ENCODE data around the gene SLC8A1.
"Not testable (repeated sequence)": the region's sequence is repeated elsewhere in the genome, so short reads cannot be mapped to it uniquely, and the experiment has no call there.

Gene SLC8A1

DNA sequence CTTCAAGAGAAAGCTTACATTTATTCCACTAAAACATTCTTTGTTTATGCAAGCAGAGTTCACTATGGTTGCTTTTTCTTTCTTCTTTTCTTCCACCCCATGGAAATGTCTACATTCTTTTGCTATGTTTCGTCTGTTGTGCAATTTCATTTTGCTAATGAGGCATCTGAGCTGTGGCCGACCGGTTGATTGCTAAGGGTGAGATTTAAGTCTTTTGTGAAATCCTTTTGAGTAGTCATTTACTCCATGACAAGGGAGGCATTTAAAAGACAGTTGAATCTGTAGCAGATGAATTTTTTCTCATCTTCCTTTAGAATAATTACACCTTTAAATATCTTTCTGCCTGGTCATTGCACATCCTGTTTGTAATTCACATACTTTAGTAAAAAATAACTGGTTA is 348.7 kb downstream of the SLC8A1 start:
- no peak for DNase-seq (ENCODE audit: low spot score)

DNA sequence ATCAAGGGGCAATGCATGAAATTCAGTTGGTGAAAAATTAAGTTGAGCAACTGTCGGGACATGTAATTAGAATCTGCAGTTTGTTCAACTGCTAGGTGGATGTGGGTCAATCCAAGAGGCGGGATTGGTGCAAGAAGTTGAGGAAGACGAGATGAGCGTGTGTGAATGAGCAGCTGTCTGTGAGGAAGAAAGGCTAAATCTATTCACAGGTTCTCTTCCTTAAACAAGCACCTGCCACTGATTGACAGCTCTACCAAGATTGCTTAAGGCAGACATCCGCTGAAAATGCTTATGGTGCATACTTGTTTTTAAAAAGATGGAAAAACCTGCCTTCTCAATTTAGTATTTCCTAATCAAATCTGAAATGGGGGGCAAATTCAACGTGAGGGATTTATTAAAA is 349.4 kb downstream of the SLC8A1 start:
- no peak for DNase-seq (ENCODE audit: low spot score)

DNA sequence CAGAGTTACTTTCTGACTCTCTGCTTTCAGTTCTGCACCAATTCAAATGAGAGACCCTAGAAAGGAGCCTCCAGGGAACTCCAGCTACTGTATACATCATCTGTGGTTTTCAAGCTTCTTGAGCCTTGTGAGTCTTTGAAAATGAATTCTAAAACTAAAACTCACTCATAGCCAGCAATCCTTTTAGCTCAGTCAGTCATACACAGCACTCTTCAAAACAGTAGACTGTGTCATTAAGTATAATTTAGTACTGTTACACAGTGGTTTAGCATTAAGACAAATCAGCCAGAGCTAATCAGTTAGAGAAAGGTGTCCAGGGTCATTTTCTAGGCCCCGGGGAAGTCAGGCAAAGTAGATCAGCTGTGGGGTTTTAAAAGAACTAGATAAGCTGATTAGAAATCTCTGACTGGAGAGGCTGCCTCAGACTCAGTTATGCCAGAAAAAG is 350.7 kb downstream of the SLC8A1 start:
- DNase-seq (ENCODE audit: low spot score) = no peak

DNA sequence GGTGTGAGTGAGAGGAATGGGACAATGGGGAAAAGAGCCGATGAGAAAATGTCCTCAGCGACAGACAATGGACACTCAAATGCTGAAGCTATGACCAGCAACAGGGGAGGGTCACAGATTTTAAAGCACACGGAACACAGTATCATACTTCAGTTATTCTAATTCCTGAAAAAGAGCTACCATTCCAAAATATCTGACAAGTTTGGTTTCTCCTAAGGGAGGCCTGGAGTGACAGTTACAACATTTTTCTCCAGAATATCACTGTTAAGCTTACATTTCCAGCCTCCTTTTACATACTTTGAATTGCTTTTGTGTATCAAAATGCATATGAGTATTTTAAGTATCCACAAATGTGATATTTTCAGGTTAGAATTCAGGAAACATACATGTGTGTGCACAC is 351.2 kb downstream of the SLC8A1 start:
- DNase-seq (ENCODE audit: low spot score) = no peak

DNA sequence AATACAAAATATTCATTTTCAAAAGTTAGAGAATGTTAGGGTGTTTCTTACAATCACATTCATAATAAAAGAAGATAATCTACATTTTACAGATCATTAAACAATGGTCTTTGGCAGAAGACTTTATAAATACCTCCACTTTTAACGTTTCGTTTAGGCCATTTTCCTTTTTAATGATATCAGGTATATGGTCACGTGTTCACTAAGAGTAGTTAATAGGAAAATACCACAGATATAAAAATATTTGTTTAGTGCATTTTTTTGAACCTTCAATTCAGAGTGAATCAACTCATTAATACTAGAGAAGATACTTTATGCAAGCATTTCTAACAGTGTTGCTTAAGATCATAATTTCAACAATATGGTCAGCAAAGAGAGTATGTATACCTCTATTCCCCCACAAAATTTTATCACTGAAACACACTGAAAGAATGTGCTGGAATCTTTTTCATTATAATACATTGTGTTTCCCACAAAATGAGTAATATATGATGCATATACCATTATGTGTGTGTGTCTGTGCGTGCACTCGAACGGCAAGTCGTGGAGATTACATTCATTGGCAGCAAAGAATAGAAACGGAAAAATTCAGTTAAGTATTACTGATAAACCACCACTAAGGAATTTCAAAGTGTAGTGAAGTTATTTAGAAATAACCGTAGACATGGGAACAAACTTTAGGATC is 353.0 kb downstream of the SLC8A1 start:
- DNase-seq (ENCODE audit: low spot score) = no peak

DNA sequence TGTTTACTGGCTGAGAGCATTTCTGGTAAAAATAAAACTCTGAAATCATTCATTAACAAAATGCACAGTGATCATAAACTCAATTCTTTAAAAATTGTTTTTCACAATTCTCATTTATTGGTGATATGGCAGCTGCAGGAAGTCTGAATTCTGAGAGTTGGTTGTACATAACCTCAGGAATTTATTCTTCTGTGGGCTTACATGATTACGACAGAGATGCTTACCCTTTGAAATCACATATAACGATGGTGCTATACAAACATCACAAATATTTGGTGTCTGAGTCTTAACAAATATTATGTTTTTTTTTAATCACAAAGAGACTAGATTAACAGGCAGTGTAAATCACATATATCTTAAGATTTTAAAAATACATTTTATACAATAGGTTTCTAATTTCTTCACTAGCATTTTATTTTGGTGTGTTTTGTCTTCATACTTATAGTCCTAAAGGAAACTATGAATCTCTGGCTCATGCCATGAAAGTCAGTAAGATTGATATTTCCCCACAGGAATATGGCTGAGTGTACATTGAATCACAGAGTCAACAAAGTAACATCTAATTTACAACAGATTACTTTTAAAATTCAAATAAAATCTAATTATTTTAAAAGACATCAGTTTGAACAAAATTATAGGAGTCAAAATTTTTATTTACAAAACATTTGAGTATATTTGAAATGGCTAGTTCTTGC is 354.1 kb downstream of the SLC8A1 start:
- no peak for DNase-seq (ENCODE audit: low spot score)

DNA sequence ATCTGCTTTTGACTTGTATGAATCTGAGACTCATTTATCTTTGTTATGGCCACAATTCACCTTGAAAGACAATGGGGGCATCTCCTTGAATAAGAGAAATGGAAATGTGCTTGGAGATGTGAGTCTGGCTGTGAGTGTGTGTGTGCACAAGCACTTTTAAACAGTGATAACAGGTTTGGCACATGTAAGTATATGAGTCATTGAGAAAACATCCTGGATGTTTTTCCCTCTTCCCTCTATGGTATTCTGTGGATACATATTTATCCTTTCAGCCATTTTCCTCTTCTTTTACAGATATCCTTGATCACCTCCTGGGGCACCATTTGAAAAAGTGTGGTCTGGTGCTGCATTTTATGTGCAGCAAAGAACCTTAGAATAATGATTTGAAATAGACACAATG is 355.5 kb downstream of the SLC8A1 start:
- DNase-seq (ENCODE audit: low spot score) = no peak

DNA sequence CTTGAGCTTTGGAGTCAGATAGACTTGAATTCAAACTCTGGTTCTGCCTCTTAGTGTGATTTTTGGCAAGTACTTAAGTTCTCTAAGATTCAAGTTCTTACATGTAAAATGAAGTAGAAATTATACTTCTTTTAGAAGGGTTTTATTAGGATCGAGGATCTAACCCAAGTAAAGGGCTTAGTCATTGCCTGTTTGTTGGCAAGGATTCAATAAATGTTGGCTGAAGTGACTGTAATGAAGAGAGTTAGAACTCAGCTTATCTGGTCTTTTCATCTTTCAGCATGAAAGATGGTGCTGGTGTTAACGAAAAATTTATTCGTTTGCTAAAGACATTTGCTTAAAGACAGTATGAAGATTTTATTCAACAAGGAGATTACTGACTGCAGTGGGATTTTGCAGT is 356.9 kb downstream of the SLC8A1 start:
- DNase-seq (ENCODE audit: low spot score) = no peak

DNA sequence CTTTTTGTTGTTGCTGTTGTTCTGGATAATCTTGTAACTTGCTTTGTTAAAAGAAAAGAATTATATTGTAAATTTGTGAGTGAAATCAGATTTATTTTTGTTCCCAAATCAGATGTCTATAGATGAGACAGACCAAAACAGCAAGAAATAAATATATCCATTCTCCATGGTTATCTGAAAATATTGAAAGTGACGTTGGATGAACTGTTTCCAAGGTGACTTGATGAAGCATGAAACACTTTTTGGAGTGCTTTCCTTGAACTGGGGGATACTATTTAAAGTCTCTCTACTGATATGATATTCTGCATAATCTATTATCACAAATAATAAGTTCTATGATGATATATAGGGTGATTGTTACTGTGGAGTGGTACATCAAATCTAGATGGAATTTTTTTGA is 357.4 kb downstream of the SLC8A1 start:
- DNase-seq (ENCODE audit: low spot score) = no peak

DNA sequence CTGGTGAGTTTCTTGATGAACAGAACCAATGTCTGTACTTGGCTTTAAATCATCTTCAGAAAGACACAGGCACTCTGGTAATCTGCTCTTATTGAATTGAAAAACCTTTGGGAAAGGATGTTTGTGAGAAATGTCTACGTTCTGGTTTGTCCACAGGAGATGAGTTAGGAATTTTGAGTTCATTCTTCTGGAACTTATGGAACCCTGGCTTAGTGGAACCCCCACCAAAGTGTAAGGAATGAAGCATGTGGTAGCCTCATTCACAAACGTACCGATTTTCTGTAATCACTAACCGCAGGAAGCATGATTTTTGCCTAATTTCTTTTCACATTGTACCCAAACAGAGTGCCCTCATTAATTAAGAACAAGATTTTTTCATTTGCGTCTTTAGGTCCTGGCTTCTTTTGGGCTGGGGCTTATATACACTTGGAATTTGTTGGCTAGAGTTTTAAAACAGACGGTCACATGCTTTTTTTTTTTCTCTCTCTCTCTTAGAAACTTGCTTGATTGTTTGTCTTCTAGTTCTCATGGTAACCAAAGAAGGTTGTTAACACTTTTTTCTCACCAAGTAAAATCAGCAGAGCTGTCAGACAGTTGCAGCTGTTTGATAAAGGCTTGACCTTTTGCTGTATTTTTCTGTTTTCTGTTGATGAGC is 358.7 kb downstream of the SLC8A1 start:
- no peak for DNase-seq (ENCODE audit: low spot score)

DNA sequence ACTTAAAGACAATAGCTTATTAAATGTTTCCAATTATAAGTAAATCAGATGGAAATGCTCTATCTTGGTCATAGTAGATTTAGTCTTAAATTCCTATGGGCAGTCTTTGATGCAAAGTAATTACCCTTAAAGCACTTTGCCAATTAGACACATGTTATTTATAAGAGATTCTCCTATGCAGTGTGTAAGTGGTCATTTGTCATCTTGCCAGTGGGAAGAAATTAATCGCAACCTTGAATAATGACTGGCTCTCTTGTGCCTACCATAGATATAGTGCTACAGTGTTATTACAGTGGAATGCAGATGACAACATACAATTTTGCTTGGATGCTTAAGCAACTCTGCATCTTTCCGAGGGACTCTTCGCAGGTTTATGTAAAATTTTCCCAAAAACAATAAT is 361.8 kb downstream of the SLC8A1 start:
- no peak for DNase-seq (ENCODE audit: low spot score)

DNA sequence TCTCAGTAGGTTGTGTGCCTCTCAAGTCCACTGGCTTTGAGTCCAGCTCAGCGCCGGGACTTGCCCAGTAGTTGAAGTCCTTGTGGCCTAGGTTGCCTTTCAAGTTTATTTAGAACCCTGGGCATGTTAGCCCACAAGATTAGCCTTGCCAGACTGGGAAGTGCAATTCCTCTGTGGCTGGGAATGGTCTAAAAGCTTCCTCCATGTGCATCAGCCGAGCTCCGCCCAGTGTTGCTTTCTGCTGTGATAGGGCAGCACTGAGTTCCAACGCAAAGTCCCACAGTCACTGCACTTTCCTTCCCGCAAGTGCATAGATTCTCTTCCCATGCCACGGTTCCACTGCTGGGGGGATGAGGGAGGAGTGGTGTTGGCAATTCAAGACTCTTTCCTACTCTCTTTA is 364.0 kb downstream of the SLC8A1 start:
- DNase-seq (ENCODE audit: low spot score) = no peak

DNA sequence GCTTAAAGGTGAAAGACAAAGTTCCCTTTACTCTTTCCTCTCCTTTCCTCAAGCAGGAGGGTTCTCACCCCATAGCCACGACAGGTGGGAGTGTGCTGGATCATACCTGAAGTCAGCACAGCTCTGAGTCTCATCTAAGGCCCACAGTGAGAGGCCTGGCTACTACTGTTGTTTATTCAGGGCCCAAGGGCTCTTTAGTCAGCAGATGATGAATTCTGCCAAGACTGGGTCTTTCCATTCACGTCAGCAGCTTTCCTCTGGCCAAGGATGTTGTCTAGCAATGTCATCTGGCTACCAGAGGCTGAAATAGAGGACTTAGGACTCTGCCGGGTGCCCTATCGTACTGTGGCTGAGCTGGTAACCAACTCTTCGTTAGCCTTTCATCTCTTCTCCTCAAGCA is 364.5 kb downstream of the SLC8A1 start:
- no peak for DNase-seq (ENCODE audit: low spot score)

DNA sequence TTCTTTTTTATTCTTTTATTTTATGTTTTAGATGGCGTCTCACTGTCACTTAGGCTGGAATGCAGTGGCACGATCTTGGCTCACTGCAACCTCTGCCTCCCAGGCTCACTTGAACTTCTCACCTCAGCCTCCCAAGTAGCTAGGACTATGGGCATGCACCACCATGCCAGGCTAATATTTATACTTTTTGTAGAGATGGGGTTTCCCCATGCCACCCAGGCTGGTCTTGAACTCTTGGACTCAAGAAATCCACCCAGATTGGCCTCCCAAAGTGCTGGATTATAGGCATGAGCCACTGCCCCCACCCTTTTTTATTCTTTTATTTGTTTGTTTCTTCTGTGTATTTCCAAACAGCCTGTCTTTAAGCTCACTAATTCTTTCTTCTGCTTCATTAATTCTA is 366.1 kb downstream of the SLC8A1 start:
- no peak for DNase-seq (ENCODE audit: low spot score)

DNA sequence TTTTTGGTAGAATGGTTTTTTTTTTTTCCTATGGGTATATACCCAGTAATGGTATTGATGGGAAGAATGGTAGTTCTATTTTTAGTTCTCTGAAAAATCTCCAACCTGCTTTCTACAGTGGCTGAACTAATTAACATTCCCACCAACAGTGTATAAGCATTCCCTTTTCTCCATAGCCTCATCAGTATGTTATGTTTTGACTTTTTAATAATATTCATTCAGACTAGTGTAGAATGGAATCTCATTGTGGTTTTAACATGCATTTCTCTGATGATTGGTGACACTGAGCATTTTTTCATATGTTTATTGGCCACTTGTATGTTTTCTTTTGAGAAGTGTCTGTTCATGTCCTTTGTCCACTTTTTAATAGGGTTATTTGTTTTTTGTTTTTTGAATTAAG is 378.6 kb downstream of the SLC8A1 start:
- DNase-seq (ENCODE audit: low spot score) = not testable (repeated sequence)

DNA sequence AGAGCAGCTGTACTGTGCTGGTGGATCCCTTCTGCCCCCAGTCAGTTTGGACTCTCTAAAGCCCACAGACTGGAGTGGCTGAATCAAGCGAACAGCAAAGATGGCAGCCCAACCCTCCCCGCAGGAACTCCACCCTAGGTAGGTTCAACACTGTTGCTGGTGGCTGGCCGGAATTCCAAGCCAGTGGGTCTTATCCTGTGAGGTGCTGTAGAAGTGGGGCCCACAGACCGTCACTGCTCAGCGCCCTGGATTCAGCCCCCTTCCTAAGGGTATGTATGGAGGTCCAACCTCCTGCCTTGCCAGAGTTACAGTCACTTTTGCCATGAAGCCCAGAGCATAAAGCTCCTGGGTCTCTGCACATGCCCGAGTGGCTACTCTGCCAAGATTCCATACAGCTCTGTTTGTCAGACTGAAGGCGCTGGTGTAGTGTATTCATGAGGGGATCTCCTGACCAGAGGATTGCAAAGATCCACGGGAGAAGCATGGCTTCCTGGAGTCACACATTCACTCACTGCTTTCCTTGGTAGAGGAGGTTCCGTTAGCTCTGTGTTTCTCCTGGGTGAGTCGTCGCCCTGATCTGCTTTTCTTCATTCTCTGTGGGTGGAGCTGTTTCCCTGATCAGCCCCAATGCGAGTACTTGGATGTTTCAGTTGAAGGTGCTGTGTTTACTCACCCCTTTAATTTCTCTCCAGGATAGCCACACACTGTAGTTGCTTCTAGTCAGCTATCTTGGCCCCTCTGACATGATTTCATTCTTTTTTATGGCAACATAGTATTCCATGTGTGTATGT is 379.3 kb downstream of the SLC8A1 start:
- no peak for DNase-seq (ENCODE audit: low spot score)

DNA sequence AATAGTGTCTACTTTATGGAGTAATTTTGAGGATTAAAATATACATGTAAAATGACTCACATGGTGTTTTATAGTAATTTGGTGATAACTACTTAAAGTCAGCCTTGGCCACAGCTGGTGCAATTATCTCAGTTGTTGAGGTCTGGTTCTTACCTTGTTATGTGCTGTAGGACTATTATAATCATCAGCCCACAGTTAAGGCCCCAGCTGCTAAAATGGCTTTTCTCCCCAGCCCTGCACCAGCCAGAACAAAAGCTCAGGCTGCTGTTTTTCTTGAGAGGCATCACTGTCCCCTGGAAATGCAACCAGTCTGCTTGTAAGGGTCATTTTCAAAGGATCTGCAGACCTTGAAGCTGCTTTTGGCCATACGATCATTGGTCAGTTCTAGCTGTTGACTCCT is 389.5 kb downstream of the SLC8A1 start:
- no peak for DNase-seq (ENCODE audit: low spot score)

DNA sequence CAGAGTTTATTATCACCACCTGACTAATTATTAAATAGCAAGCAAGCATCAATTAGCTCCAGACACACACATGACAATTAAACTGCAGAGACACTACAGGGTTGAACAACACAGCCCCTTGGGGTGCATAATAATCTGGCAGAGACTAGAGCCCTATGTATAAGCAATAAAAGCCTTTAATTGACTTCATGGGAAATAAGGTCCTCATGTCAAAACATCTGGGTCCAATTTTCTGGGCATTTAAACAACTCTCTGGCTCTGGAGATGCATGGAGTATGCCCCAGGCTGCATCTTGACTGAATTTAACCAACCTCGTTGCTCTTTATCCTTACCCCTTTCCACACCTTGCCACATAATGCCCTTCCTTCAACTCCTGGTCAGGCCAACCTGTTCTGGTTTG is 402.1 kb downstream of the SLC8A1 start:
- no peak for DNase-seq (ENCODE audit: low spot score)

DNA sequence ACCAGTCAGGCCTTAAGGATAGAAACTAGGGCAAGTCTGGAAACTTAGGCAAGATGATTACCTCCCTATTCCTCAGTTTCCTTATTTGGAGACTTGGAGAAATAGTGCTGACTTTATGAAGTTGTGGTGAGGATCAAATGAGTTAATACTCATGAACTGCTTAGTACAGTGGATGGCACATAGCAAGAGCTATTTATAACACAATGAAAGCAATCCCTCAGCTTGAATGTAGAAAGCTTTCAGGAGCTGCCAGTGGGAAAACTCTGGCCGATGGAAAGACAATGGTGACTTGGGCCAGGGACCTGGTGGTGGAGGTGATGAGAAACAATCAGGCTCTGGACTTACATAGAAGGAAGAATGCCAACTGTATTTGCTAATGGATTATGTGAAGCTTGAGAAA is 403.4 kb downstream of the SLC8A1 start:
- no peak for DNase-seq (ENCODE audit: low spot score)

DNA sequence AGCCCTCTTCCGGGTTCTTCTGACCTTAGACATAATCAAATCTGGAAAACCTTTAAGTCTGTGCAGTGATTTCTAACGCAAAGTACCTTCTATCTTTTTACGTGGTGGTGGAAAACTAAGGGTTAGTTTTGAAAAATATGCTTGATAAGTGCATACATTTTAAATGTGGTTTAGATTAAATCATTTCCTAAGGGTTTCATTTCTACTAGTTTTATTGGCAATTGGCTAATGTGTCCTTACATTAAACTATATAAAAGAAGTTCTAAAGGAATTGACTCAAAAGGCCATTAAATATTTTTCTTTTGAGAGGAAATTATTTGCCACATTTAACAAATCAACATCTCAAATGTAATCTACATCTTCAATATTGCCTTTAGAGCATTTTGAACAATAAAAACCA is 404.5 kb downstream of the SLC8A1 start:
- no peak for DNase-seq (ENCODE audit: low spot score)

All from hematopoietic multipotent progenitor cell treated with erythropoietin and hydrocortisone succinate and interleukin-3 and kit ligand, for 15 days (in vitro differentiated cells).